IPS-11a (cell line): ENCODE results near the gene CBFA2T3.

Source experiments
- H3K4me3 ChIP-seq: one replicate; pipeline ENCODE4 v1.5.1; 2013; ENCODE audit warnings: low read depth, low read length, control low read depth

Gene CBFA2T3

DNA sequence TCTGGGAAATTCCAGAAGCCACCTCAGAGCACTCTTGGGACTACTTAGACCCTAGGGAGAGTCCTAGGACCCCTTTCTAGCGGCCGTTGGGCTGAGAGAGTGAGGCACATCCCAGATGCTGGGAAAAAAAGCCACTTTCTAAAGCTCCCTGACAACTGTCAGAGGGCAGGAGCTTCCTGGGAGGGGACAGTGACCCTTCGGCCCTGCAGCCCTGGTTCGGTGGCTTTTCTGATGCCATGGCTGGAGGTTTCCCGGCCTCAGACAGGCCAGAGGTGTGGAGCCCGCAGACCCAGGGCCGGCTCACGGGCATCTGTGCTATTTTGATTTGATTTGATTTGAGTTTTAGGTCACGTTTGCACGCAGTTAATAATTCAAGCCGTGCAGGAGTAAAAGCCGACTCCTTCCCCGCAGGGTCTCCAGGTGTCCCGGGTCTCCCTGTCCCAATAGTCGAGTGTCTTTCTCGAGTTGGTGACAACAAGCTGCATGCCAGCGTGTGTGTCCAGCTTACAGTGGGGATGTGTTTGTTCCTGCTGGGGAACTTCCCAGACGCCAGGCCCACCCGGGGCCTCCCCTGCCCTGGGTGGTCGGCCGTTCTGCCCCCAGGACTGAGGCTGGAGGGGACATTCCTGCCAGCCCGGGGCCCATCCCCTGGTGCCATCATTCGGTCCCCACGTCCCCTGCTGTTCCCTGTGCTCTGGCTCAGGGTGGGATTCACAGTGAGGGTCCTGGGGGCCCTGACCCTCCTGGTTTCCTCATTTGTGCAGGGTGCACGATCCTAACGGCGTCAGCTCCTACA, 1.0 kb upstream of the CBFA2T3 start:
- no peak overlapping the region for H3K4me3 ChIP-seq

DNA sequence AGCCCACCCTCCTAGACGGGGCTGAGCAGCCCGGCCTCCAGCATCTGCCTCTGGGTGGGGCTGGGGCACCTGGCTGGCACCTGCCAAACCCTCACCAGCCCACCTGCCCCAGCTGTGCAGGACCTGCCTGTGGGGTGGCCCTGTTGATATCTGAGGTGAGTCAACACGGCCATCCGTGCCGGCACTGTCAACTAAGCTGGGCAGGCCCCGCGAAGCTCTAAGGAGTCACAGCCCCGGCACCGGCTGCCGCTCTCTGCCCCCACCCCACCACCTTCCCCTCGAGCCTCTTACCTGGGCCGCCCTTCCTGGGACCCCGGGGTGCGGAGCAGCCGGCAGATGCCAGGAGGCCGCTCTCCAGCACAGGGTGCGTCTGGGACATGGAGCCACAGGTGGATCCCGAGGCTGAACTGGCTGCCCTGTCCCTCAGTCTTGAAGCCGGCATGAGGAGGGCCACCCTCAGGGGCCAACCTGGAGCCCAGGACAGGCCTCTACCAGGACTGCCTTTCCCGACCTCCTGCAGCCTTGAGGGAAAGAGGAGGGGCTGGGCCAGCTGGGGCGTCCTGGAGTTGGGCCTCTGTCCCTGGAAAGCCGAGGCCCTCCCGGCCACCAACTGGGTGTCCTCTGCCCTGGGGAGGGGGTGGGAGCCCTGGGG, 515 bp downstream of the CBFA2T3 start:
- no peak overlapping the region for H3K4me3 ChIP-seq

DNA sequence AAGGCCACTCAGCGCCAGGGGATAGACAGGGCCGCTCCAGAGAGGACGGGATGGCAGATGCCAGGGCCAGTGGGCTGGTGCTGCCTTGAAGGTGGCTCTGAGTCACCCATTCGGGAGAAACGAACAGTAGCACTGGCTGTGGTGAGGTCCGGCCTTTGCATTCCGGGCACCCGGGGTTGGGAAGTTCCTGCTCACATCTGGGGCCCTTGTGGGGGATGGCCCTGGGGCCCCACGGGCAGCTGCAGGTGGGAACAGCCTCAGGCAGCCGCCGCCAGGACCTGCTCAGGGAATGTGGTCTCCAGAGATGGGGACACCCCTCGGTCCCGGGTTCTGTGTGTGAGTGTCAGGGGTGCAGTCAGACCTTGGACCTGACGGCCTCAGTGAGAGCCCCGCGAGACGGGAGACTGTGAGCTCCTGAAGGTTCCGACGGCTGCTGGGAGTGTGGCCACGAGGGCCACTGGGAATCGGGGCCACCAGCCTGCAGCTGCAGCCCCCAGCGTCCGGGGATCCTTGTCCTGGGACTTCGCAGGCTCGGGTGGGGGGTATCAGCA, 1.4 kb downstream of the CBFA2T3 start:
- H3K4me3 ChIP-seq = no peak overlapping the region

DNA sequence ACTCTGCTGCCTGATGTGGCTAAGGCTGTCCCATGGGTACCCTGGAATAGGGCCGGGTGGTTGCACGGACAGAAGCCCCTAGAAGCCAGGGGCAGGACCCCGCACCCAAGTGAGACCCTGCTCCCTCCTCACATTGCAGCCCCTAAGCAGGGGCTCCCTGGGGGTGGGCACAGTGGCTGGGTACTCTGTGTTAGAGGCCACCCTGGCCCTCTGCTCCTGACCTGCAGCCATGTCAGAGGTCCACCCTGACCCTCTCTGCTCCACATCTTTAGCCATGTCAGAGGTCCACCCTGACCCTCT, 2.1 kb downstream of the CBFA2T3 start:
- no peak overlapping the region for H3K4me3 ChIP-seq

DNA sequence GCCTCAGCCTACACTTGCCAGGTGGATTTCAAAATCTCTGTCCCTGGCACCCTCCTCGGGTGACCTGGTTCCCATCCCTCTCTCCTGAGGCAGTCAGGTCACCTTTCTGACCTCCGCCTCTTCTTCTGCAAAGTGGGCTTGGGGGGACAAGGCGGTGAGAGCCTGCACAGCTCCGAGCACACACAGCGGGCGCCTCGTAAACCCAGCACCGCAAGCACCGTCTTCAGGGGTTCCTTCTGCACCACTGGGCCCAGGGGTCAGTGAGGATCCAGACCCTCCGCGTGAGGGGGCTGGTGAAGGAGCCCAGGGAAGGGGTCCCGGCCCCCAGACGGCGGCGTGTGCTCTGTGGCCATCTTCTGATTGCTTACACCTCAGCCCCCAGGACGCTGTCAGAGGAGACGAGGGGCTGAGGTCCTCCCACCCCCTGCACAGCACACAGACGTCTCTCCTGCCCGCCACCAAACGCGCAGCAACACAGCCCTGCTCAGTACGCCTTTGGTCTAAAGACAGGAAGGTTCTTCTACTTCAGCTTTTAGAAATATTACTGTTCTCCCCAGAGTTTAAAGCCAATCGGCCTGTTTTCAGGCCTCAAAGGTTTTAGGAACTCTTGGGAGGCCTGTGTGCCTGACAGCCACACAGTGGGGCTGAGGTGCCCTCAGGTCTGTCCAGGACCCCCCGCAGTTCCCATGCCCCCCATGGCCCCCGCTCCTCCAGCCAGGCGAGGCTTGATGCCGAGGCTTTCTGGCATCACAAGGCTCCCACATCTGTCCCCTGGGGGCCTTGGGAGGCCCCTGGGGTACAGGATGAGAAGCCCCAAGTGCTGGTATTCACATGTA, 2.7 kb downstream of the CBFA2T3 start:
- no peak overlapping the region for H3K4me3 ChIP-seq

DNA sequence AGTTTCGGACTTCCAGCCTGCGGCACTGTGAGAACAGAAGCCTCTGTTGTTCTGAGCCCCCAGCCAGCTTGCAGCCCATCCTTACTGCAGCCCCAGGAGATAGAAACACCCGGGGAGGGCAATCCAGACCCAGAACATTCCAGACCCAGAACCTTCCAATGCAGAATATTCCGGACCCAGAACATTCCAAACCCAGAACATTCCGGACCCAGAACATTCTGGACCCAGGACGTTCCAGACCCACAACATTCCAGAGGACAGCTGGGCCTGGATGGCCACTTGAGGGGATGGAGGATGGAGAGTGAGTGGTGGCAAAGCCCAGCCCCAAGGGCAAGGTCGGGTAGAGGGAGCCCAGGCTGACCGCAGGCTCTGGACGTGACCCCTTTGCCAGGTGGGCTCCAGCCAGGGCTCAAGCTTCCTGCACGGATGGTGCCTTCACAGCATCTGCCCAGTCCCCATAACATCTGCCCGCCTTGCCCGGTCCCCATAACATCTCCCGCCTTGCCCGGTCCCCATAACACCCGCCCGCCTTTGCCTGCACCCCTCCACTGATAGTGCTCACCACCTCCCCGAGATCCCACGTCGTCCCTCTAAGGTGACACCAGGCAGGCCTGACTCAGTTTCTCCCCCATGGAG, 3.5 kb downstream of the CBFA2T3 start:
- H3K4me3 ChIP-seq = no peak overlapping the region

DNA sequence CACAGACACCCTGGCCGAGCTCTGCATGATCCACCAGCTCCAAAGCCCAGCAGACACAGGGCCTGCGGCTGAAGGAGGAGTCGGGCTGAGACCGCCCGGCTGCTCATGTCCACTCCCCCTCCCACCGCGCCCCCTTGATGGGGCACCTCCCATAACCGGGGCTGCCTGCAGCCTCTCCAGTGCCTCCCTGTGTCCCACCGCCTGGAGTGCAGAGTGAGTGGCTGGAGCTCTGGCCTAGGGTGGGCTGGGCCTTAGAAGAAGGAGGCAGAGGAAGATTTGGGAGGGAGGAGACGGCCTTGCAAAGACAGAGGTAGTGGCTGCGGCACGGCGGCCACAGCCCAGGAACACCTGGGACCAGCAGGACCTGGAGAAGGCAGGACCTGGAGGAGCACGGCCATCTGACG, 4.0 kb downstream of the CBFA2T3 start:
- H3K4me3 ChIP-seq = no peak overlapping the region

DNA sequence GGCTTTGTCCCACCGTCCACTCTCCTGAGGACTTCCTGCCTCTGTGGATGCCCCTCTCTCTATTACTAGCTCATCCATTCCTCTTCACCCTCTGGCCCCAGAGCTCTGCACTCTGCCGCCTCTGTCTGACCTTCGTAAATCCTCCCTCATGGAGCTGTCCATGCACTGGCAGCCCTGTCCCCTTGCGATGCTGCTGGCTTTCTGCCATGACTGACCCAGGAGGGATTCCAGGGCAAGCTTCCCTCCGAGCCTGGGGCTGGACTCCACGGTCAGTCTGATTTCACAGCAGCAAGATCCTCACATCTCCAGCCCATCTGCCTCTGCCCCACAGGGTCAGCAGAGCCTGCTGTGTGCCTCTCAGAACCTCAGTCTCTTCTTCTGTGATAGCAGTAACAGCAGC, 4.7 kb downstream of the CBFA2T3 start:
- H3K4me3 ChIP-seq = no peak overlapping the region

DNA sequence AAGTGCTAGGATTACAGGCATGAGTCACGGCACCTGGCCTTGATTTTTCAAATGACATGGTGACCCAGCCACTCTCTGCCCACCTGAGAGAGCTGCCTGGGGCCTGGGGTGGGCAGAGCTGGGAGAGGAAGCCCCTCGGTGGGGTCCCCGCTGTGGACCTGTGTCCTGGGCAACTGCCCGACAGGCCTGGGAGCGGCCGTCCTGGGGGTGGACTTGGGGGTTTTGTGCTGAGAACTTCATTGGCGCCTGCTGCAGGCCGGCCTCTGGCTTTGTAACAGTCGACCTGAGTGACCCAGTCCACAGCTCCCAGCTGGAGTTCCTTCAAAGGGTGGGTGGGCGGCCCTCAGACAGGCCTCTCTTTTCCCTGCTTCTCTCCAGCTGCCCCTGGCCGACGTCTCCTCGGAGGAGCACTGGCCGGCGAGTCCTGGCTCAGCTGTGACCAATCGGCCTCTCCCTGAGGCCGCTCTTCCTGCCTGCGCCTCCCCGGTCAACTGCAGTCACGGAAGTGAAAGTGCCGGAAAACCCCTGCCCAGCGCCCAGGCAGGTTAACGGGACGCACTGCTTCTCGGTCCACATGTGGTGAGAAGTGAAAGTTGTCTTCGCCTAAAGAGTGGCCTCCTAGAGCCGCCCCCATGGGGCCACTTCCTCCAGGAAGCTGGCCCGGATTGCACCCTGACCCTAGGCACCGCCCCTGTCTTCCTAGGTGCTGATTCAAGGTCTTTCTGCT, 5.5 kb downstream of the CBFA2T3 start:
- no peak overlapping the region for H3K4me3 ChIP-seq

DNA sequence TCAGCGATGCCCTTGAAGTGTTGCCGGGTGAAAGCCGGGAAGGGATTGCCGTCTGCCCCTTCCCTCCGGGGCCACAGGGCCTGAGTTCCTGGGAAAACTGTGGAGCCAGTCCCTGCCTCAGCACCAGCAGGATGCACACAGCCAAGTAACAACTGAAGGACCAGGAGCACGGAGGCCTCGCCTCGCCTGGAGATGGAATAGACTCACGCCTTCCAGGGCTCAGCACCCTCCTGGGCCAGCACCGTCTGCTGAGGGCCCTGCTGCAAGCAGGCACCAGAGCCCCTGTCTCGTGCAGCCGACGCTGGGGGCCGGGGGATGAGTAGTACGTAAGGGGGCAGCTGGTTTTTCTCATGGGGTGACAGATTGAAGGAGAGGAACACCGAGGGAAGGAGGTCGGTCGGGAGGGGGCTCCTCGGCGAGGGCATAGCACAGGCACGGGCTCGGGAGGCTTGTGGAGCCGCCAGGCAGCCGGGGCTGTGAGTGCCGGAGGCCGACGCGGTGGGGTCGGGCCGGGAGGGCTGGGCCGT, 6.4 kb downstream of the CBFA2T3 start:
- no peak overlapping the region for H3K4me3 ChIP-seq

DNA sequence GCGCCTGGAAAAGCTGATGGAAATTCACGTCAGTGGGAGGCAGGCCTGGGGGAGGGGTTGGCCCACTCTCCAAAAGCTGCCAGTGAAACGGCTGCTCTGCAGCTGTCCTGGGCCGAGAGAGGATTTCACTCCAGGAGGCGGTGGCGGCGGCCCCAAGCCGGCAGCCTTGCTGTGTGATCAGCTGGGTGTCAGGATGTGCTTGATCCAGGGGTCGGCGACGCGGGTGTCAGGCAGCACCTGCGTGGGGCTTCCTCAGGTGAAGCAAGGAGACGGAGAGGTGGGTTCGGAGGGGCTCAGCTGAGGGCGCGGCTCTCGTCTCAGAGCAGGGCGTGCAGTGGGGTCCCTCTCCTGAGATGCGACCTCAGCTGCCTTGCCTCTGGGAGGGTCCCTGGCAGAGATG, 7.0 kb downstream of the CBFA2T3 start:
- H3K4me3 ChIP-seq = no peak overlapping the region

DNA sequence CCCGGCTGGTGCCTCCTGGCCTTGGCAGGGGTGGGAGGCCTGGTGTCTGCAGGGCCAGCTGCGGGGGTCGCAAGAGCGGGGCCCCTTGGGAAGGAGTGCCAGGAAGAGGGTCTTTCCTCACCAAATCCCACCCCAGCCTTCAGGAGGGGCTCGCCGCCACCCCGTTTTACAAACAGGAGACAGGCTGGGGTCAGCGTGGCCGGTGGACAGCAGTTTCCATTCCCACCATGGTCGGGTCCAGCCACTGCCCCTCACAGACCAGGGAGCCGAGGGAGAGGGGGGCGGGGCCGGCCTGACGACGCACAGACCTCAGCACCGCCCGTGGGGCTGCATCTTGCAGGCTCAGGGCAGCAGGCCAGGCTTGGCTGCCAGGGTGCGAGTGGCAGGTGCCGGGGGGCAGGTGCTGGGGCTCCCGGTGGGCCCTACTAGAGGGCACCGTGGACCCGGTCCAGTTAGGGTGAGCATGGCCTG, 7.6 kb downstream of the CBFA2T3 start:
- H3K4me3 ChIP-seq = no peak overlapping the region

DNA sequence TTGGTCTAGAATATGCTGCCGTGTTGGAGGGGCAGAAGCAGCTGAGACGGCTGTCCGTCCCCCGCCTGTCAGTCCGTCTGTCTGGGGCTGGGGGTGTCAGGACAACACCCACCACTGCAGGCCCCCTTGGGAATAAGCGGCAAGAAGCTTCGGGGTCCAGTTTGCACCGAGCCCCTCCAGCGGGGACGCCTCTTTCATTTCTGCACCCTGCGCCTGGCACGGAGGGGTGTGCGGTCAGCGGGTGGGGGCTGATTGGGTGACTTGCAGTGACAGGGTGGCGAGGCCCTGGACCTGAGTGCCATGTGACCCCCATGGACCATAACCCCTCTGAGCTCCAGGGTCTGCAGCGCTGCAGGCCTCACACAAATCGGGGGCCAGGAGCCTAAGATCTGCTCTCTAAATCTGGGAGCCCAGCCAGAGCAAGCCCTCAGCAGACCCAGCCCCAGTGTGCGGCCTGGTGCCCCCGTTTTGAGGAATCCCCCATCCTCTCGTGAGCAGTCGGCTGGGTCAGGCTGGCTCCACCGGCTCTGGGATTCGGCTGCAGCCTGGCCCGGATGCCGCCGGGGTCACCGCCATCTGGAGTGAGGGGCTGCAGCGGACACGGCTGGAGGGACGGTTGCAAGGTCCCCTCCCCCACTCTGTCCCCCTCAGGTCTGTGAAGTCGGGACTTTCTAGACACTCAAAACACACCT, 8.3 kb downstream of the CBFA2T3 start:
- H3K4me3 ChIP-seq = no peak overlapping the region

DNA sequence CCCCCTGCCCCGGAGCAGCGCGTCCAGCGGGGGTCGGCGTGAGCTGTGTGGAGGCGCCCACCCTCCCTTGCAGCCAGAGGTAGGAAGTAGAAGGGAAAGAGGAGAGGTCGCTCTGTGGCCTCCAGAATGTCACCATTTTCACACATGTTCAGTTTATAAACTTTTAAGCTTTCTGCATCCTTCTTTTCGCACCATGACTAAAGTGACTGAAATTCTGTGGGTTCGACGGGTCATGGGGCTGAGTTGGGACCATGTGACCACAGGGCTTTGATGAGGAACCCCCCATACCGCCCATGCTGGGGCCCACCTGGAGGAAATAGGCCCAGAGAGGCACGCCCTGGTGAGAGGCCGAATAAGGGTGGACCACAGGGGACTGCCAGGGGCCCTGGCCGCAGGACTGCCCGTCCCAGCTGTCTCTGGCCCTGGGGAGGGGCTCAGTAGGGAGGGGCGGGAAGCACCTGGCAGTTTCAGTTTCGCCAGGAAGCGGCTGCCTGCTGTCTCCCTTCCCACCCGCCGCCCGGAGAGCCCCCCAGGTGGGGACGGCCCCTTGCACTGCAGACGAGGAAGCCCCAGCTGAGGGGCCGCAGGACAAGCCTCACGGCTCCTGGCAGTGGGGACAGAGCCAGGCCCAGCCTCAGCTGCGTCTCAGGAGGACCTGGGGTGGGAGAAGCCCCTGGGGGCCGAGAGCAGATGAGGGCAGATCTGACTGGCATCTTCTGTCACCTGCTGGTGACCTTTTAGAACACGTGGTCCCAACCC, 9.0 kb downstream of the CBFA2T3 start:
- no peak overlapping the region for H3K4me3 ChIP-seq

DNA sequence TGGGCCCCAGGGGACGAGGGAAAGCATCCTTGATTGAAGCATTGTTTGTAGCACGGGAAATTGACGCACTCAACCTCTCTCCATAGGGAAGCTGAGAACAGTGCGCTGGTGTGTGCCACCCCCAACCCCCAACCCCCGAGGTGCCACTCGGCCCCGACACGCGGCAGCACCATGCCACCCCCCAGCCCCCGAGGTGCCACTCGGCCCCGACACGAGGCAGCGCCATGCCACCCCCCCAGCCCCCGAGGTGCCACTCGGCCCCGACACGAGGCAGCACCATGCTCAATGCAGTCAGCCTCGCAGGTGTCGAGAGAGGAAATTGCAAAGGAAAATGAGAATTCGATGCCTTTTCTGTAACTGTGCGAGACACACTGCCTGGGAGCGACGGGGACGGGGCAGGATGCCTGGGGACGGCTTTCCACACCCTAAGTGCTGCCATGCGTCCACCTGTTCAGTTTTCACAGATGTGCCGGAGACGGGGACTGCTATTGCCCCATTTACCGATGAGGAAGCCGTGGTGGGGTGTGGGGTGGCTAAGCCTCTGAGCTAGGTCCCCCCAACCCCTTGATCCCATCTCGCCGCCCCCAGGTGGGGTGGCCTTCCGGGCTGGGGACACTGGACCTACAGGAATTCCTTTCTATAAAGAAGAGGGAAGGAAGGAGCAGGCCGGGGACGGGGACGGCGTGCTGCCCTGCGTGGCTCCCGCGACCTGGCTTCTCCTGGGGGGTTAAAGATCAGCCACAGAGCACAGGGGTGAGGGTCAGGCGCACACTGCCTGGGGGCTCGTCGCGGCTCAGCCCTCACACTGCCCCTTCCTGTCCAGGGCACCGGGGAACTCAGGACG, 9.8 kb downstream of the CBFA2T3 start:
- no peak overlapping the region for H3K4me3 ChIP-seq

DNA sequence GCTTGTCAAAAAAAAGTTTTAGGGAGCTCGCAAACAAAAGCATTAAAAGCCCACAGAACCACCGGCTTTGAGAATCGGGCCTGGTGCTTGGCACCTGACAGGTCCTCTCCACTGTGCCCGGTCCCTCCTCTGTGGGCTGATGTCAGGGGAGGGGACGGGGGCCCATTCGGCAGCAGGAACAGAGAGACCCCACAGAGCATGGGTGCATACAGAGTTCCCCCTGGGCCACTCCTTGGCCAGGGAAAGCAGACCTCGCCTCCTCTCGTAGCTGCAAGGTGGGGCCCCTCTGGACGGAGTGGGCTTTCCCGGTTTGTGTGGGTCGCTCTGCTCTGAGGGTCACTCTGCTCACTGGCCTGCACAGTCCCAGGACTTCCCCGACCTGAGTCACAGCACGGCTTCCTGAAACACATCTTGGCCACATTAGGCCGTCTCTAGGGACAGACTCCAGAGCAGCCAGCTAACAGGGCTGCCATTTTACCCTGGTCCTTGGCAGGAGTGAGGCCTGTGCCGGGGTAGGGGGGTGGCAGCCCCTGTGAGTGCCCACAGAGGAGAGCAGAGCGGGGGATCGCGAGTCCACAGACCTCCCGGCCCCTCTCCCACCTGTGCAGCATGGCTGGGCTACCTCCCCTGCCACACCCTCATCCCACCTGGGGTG, 11.1 kb downstream of the CBFA2T3 start:
- H3K4me3 ChIP-seq = no peak overlapping the region

DNA sequence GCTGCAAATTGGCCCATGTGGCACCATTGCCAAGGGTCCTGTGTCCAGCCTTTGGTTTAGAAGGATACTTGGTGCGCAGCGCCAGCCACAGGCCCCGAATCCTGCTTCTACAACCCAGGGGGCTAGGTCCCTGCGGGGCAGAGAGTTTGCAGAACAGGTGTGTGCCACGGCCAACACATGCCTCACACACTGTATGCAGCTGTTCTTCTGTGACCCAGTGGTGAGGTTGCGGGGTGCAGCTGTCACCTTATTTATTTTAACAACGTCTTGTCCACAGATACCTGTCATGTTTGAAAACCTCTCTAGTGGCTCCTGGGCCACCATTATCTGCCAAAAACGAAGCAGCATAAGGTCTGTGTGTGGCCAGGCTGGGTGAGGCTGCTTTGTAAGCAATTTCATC, 11.6 kb downstream of the CBFA2T3 start:
- H3K4me3 ChIP-seq = no peak overlapping the region
